Urothelium cell line (cell line): ENCODE results near the gene TMEM81.

Experiments
- DNase-seq: peaks from one replicate; pipeline ENCODE4 v3.0.0; 2011; ENCODE audit warnings: low spot score, mixed read lengths
- FAIRE-seq: peaks from 2 replicates; lab custom pipeline; 2011; peaks lifted over from hg19 to GRCh38; lab: Jason Lieb, UNC

Gene TMEM81

GRCh38 chr1:205084360-205084759 is at the start of gene TMEM81:
TSS of gene TMEM81 (minus strand) at chr1:205084460. CDS start at chr1:205084320, 140 bp downstream.
- FAIRE-seq, result no peak
- DNase-seq, result no peak

GRCh38 chr1:205133287-205133686 is 49.0 kb upstream of the TMEM81 start:
- DNase-seq (no peak), FAIRE-seq (no peak)

- FAIRE-seq, result no peak
- DNase-seq, result no peak
Measured at GRCh38 chr1:205129447-205130029, 45.3 kb upstream of the TMEM81 start.

- no peak for DNase-seq
- no peak for FAIRE-seq
Measured at GRCh38 chr1:205128050-205128449, 43.8 kb upstream of the TMEM81 start.

GRCh38 chr1:205127646-205128045 is 43.4 kb upstream of the TMEM81 start:
- no peak for DNase-seq
- no peak for FAIRE-seq

GRCh38 chr1:205124726-205125125 is 40.5 kb upstream of the TMEM81 start:
- no peak for DNase-seq
- FAIRE-seq, result no peak

GRCh38 chr1:205122489-205122882 is 38.2 kb upstream of the TMEM81 start:
- DNase-seq (no peak), FAIRE-seq (no peak)

GRCh38 chr1:205121660-205122488 is 37.6 kb upstream of the TMEM81 start, which contains the start of gene RBBP5:
TSS of gene RBBP5 (minus strand) at chr1:205121978. CDS start at chr1:205121873, 105 bp downstream.
- FAIRE-seq, result no peak

GRCh38 chr1:205118752-205119151 is 34.5 kb upstream of the TMEM81 start:
- FAIRE-seq (no peak), DNase-seq (no peak)

More at GRCh38 chr1:205121660-205122488, 37.6 kb upstream of the TMEM81 start, which contains the start of gene RBBP5:
- DNase-seq, result peak; percentile 93

GRCh38 chr1:205111354-205111753 is 27.1 kb upstream of the TMEM81 start:
- DNase-seq (no peak), FAIRE-seq (no peak)

GRCh38 chr1:205109711-205110110 is 25.5 kb upstream of the TMEM81 start:
- DNase-seq (no peak), FAIRE-seq (no peak)

- DNase-seq (no peak), FAIRE-seq (no peak)
Measured at GRCh38 chr1:205109269-205109668, 25.0 kb upstream of the TMEM81 start.

- FAIRE-seq, result no peak
- no peak for DNase-seq
Measured at GRCh38 chr1:205108464-205108863, 24.2 kb upstream of the TMEM81 start.

GRCh38 chr1:205107327-205107726 is 23.1 kb upstream of the TMEM81 start:
- DNase-seq (no peak), FAIRE-seq (no peak)

GRCh38 chr1:205102404-205102803 is 18.1 kb upstream of the TMEM81 start:
- no peak for DNase-seq

GRCh38 chr1:205098242-205098641 is 14.0 kb upstream of the TMEM81 start:
- DNase-seq (no peak), FAIRE-seq (no peak)

More at GRCh38 chr1:205102404-205102803, 18.1 kb upstream of the TMEM81 start:
- no peak for FAIRE-seq

GRCh38 chr1:205095422-205095821 is 11.2 kb upstream of the TMEM81 start:
- DNase-seq, result no peak
- FAIRE-seq, result no peak

- FAIRE-seq (no peak), DNase-seq (no peak)
Measured at GRCh38 chr1:205091043-205091740, 6.9 kb upstream of the TMEM81 start.

GRCh38 chr1:205088341-205088740 is 4.1 kb upstream of the TMEM81 start:
- FAIRE-seq (no peak), DNase-seq (no peak)

- no peak for FAIRE-seq
Measured at GRCh38 chr1:205082431-205082830, 1.8 kb downstream of the TMEM81 start.

GRCh38 chr1:205077934-205078311 is 6.3 kb downstream of the TMEM81 start:
- DNase-seq, result no peak
- FAIRE-seq, result no peak

More at GRCh38 chr1:205082431-205082830, 1.8 kb downstream of the TMEM81 start:
- DNase-seq, result no peak
